Lower lobe of right lung (tissue), 2 donors: ENCODE measurements around the gene GAB3. TPM values are rescaled to one million over a fixed set of nuclear protein-coding genes. Genes with fewer than 3 reads are reported as not detected.

Experiments
- ATAC-seq, 2 donors: fragments of 200-7000 bp; cut with Tn5 transposase; one replicate each; pipeline ENCODE4 v1.9.1; 2020 to 2022; ENCODE audit warnings: mild to moderate bottlenecking in 2 of 2, moderate library complexity in 2 of 2
- DNase-seq: peaks from one replicate; pipeline ENCODE4 v3.0.0-alpha.2; 2020
- H3K27ac ChIP-seq: fragments of 200-600 bp; one replicate; pipeline ENCODE4 v1.8.0; 2022
- H3K27me3 ChIP-seq: fragments of 200-600 bp; one replicate; pipeline ENCODE4 v1.8.0; 2022; ENCODE audit warnings: low read depth
- H3K36me3 ChIP-seq: fragments of 200-600 bp; one replicate; pipeline ENCODE4 v1.8.0; 2022; ENCODE audit warnings: mild to moderate bottlenecking
- H3K4me1 ChIP-seq: fragments of 200-600 bp; one replicate; pipeline ENCODE4 v1.8.0; 2022
- H3K4me3 ChIP-seq: fragments of 200-600 bp; one replicate; pipeline ENCODE4 v1.8.0; 2022; ENCODE audit warnings: mild to moderate bottlenecking
- H3K9me3 ChIP-seq: fragments of 200-600 bp; one replicate; pipeline ENCODE4 v1.8.0; 2022
- intact Hi-C: fragments of 100-400 bp; cut with DNase I; formaldehyde crosslinking; loops from one replicate; pipeline ENCODE4 v1.11.0; 2022
- total RNA-seq: library from RNA; stranded (reverse); fragmentation: NEBNext Ultra II Directional; extraction: Animal tissue kit (Norgen Biotek cat#: 25700); gene quantifications from one replicate; pipeline ENCODE4 v1.2.1, GENCODE V29; 2021
- TF ChIP-seq, protein P1 (sequence below): fragments of 200-600 bp; IDR thresholded peaks from one replicate; pipeline ENCODE4 v1.8.0; 2022; ENCODE audit warnings: antibody characterized with exemption, mild to moderate bottlenecking
- donor health status: DM: no; HTN: yes; CAD: no; lungs with severe emphysema.

Gene GAB3
- total RNA-seq, 1 donor from 2014 or later = 17.4 TPM

DNA sequence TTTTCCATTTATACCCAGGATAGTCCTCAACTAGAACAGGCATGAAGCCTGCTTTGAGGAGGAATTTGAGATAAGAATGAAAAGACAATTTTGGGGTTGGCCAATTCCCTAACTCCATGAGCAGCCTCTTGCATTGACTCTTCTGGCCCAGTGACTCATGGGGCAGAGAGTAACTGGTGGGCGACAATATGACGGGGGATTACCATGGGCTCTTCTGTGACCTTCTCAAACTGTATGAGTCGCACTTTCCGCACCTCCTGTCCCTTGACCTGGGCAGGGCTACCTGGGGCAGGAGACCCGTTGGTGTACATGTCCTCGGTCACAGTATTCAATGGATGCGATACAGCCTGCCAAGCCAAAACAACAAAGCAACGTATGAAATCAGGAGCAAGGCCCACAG, 41.1 kb upstream of the GAB3 start:
- H3K9me3 ChIP-seq = no peaks in the 10 kb centered on the region
- H3K4me3 ChIP-seq = no peak overlapping the region
- no peak overlapping the region for H3K27ac ChIP-seq
- H3K4me1 ChIP-seq = peaks cover 3% of the 10 kb centered on the region
- TF ChIP-seq, protein P1, sequence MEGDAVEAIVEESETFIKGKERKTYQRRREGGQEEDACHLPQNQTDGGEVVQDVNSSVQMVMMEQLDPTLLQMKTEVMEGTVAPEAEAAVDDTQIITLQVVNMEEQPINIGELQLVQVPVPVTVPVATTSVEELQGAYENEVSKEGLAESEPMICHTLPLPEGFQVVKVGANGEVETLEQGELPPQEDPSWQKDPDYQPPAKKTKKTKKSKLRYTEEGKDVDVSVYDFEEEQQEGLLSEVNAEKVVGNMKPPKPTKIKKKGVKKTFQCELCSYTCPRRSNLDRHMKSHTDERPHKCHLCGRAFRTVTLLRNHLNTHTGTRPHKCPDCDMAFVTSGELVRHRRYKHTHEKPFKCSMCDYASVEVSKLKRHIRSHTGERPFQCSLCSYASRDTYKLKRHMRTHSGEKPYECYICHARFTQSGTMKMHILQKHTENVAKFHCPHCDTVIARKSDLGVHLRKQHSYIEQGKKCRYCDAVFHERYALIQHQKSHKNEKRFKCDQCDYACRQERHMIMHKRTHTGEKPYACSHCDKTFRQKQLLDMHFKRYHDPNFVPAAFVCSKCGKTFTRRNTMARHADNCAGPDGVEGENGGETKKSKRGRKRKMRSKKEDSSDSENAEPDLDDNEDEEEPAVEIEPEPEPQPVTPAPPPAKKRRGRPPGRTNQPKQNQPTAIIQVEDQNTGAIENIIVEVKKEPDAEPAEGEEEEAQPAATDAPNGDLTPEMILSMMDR = no peak
- H3K27me3 ChIP-seq = no peaks in the 10 kb centered on the region
- DNase-seq = no peak
- intact Hi-C loops = no loop called here
- ATAC-seq = no peak
- no peaks in the 10 kb centered on the region for H3K36me3 ChIP-seq

DNA sequence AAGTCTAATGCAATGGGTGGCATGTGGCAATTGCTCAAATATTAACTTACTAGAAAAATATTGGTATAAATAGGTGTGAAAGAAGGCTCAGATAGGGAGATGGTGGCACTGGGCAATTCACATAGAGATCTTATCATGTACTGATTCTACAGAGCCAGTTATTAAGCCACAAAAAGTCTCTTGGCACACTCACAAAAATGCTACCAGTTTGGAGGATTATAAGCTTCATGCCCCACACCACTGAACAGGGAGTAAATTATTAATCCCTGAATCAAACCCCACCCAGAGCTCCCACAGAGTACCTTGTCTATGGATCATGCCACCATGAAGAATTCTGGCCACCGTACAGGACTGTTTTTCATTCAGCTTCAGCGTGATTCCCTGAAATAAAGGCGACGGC, 40.6 kb upstream of the GAB3 start:
- Histone ChIP-seq H3K9me3 (no peaks in the 10 kb centered on the region), H3K4me1 (no peaks in the 10 kb centered on the region), H3K4me3 (no peak overlapping the region), H3K27me3 (no peaks in the 10 kb centered on the region), H3K27ac (no peak overlapping the region), H3K36me3 (no peaks in the 10 kb centered on the region)
- no peak for ATAC-seq
- TF ChIP-seq, protein P1 = no peak
- no peak for DNase-seq
- intact Hi-C loops = no loop called here

DNA sequence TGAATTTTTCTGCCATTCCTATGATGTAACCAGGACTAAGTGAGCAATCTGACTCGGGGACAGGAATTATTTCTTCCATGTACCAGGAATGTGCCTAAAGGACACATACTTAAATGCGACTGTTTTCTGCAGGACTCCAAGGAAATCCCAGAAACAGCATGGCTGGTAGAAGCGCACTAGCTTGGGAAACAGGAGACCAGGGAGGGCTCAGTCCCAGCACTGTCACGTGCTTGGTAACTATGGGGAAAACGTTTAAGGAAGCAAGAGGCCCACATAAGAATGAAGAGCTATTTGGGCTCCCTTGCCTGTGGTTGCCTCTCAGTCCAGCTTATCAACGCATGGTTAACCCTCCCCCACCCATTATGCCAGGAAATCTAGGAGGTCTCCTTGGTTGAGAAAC, 34.8 kb upstream of the GAB3 start:
- Histone ChIP-seq H3K27ac (no peak overlapping the region), H3K4me3 (no peak overlapping the region), H3K9me3 (no peaks in the 10 kb centered on the region), H3K4me1 (no peaks in the 10 kb centered on the region), H3K36me3 (peaks cover 6% of the 10 kb centered on the region), H3K27me3 (no peaks in the 10 kb centered on the region)
- intact Hi-C loops = no loop called here
- ATAC-seq (no peak), DNase-seq (no peak)
- TF ChIP-seq, protein P1 = no peak

DNA sequence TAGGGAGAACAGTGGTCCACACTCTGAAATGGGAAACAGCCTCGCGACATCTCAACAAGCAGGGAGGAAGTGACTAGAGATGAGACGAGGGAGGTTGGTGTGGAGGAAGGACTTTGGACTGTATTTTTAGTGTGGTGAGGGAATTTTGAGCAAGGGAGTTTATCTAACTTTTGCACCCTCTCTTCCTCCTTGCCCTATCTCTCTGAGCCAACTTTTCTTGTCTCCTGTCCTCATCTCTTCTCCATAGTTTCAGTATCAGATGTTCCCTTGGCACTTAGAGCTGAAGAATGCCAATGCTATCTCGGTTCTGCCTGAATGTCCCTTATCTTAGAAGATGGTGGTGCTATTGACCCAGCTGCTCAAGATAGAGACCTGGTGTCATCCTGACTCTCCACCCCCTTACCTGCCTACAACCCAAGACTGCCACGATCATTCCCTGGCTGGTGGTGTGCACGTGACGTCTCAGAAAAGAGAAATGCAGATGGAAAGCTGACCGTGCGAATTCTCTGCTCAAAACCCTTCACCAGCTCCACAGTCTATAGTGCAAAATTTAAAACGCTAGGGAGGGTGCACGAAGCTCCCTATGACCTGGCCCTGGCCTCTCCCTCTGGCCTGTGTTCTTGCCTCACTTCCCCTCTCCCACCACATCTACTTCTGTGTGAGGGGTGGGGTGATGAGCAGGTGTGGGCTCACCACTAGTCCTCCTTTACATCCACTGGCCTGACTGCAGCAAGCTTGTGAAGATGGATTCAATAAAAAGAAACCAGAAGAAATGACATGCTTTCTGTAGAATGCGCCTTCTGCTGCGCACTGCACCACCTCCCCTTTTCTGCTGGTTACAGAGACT, 33.5 kb upstream of the GAB3 start:
- ATAC-seq = no peak
- Histone ChIP-seq H3K36me3 (peaks cover 7% of the 10 kb centered on the region), H3K27me3 (no peaks in the 10 kb centered on the region), H3K9me3 (no peaks in the 10 kb centered on the region), H3K4me3 (no peak overlapping the region), H3K4me1 (no peaks in the 10 kb centered on the region), H3K27ac (no peak overlapping the region)
- no peak for DNase-seq
- TF ChIP-seq, protein P1 = no peak
- intact Hi-C loops = no loop called here

DNA sequence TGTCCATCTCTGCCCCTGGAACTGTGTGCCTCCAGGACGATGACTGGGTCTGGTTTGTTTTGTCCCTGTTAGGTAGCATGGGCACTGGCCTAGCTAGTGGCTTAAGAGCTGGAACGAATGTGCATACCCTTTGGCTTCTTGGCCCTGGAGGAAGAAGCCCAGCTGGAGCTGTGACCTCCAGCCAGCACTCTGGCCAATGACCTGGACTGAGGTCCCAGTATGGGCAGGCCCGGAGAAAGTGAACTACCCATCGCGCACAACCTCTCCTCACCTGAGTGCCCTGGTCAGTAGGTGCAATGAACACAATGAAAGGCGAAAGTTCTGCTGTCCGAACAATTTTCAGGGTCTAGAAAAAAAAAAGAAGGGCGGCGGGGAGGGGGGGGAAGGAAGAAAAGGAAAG, 30.1 kb upstream of the GAB3 start:
- H3K27ac ChIP-seq = no peak overlapping the region
- H3K36me3 ChIP-seq = peaks cover 28% of the 10 kb centered on the region
- H3K4me1 ChIP-seq = no peaks in the 10 kb centered on the region
- intact Hi-C loops = no loop called here
- no peak for DNase-seq
- ATAC-seq = no peak
- TF ChIP-seq, protein P1 = no peak
- no peaks in the 10 kb centered on the region for H3K9me3 ChIP-seq
- H3K4me3 ChIP-seq = no peak overlapping the region
- no peaks in the 10 kb centered on the region for H3K27me3 ChIP-seq
